Esophagus muscularis mucosa (tissue), 3 donors: ENCODE results near the gene IQGAP1.

ENCODE experiments used
- EP300 ChIP-seq: sonication (generic); formaldehyde crosslinking; IDR thresholded peaks from one replicate; pipeline ENCODE4 v1.6.1; 2017; ENCODE audit warnings: antibody characterized with exemption
- POLR2A ChIP-seq: fragments of 450-650 bp; IDR thresholded peaks from one replicate; pipeline ENCODE4 v1.6.1; 2017; ENCODE audit warnings: antibody characterized with exemption, moderate library complexity, mild to moderate bottlenecking, low read depth
- POLR2AphosphoS5 ChIP-seq, 2 donors: sonication (generic); formaldehyde crosslinking; IDR thresholded peaks; one replicate each; pipeline ENCODE4 v1.6.1; 2017; ENCODE audit warnings: antibody characterized with exemption in 2 of 2

DNA sequence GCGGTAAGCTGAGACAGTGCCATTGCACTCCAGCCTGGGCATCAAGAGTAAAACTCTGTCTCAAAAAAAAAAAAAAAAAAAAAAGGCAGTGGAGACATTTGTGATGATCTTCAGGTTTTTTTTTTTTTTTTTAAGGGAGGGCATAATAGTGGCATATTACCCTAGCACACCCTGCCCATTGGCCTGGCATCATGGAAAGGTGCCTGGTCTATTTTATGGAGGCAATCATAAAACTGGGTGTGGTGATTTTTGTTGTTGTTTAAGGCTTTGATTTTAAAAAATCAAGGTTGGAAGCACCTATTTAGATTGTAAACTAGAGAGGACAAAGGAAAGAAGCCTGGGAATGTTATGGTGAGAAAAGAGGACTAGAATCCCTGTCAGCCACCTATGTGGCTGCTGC lies 6.0 kb downstream of the IQGAP1 start:
- TF ChIP-seq EP300 (no peak), POLR2A (no peak), POLR2AphosphoS5 (IDR thresholded peaks at IDR 0.05) (no peak)
